Measurements from ENCODE around the gene TSHZ2.

Gene TSHZ2

GRCh38 chr20:53491462-53491861 lies 519.3 kb downstream of the TSHZ2 start:
- H3K4ac ChIP-seq (ENCODE audit: low read depth in 1 of 2, low read length in 2 of 2): no peak overlapping the region
- H2BK15ac ChIP-seq (ENCODE audit: low read depth, poor library complexity, severe bottlenecking): no peak overlapping the region
- no peaks in the 10 kb centered on the region for H3K9me3 ChIP-seq (ENCODE audit: control insufficient read depth, low read length)
- no peak overlapping the region for H2BK5ac ChIP-seq (ENCODE audit: low read depth, low read length, poor library complexity, severe bottlenecking)
- H4K91ac ChIP-seq (ENCODE audit: low read length): no peak overlapping the region
- peaks cover 0 to 13% of the 10 kb centered on the region in 2 experiments for H3K36me3 ChIP-seq (ENCODE audit: control insufficient read depth in 1 of 2, insufficient read depth in 2 of 2, low read depth in 1 of 2, low read length in 2 of 2)
- H2BK12ac ChIP-seq (ENCODE audit: low read length in 2 of 2): no peak overlapping the region
- H3K9ac ChIP-seq (ENCODE audit: low read length): peak overlapping the region; percentile 39
- no peak overlapping the region for H4K8ac ChIP-seq (ENCODE audit: low read length)
- no peak overlapping the region for H2AK5ac ChIP-seq (ENCODE audit: low read length, severe bottlenecking)
- DNase-seq: no peak
- H3K4me1 ChIP-seq (ENCODE audit: control insufficient read depth, insufficient read depth, low read depth, low read length): no peaks in the 10 kb centered on the region
- H3K27ac ChIP-seq (ENCODE audit: low read length, poor library complexity, severe bottlenecking): no peak overlapping the region
- no peaks in the 10 kb centered on the region for H3K79me1 ChIP-seq (replicated peaks; ENCODE audit: low read length, poor library complexity, severe bottlenecking)
- no peak overlapping the region for H3K18ac ChIP-seq (ENCODE audit: low read depth in 1 of 2, low read length in 2 of 2)
- no peak overlapping the region for H2AFZ ChIP-seq (ENCODE audit: low read depth, low read length)
- no peak overlapping the region for H3K23ac ChIP-seq (ENCODE audit: low read length in 2 of 2)
- no peak overlapping the region for H2BK120ac ChIP-seq (ENCODE audit: low read depth, low read length)
- no peak overlapping the region for H3K4me2 ChIP-seq (ENCODE audit: low read length, poor library complexity, severe bottlenecking)
- WGBS: 98% methylated on average over 3 of the region's 5 CpGs
- no peak overlapping the region for H3K14ac ChIP-seq (ENCODE audit: low read length in 2 of 2)
- H3K27me3 ChIP-seq (ENCODE audit: control insufficient read depth in 1 of 2, insufficient read depth in 1 of 2, low read length in 2 of 2): no peaks in the 10 kb centered on the region
- H3K4me3 ChIP-seq (ENCODE audit: insufficient read depth in 1 of 2, low read depth in 1 of 2, low read length in 2 of 2): no peak overlapping the region

GRCh38 chr20:53492212-53492611 lies 520.1 kb downstream of the TSHZ2 start:
- peaks cover 1% of the 10 kb centered on the region for H3K9me3 ChIP-seq (ENCODE audit: control insufficient read depth, low read length)
- no peak overlapping the region for H4K8ac ChIP-seq (ENCODE audit: low read length)
- H3K4me2 ChIP-seq (ENCODE audit: low read length, poor library complexity, severe bottlenecking): no peak overlapping the region
- H3K4me1 ChIP-seq (ENCODE audit: control insufficient read depth, insufficient read depth, low read depth, low read length): no peaks in the 10 kb centered on the region
- no peak overlapping the region for H2BK12ac ChIP-seq (ENCODE audit: low read length in 2 of 2)
- no peak overlapping the region for H3K18ac ChIP-seq (ENCODE audit: low read depth in 1 of 2, low read length in 2 of 2)
- no peaks in the 10 kb centered on the region for H3K27me3 ChIP-seq (ENCODE audit: control insufficient read depth in 1 of 2, insufficient read depth in 1 of 2, low read length in 2 of 2)
- no peak overlapping the region for H3K27ac ChIP-seq (ENCODE audit: low read length, poor library complexity, severe bottlenecking)
- H3K23ac ChIP-seq (ENCODE audit: low read length in 2 of 2): no peak overlapping the region
- no peak overlapping the region for H2BK15ac ChIP-seq (ENCODE audit: low read depth, poor library complexity, severe bottlenecking)
- H3K4ac ChIP-seq (ENCODE audit: low read depth in 1 of 2, low read length in 2 of 2): no peak overlapping the region
- 81% methylated on average over 3 of the region's 3 CpGs for WGBS
- H2AFZ ChIP-seq (ENCODE audit: low read depth, low read length): no peak overlapping the region
- H3K79me1 ChIP-seq (replicated peaks; ENCODE audit: low read length, poor library complexity, severe bottlenecking): no peaks in the 10 kb centered on the region
- H2BK120ac ChIP-seq (ENCODE audit: low read depth, low read length): no peak overlapping the region
- no peak overlapping the region for H4K91ac ChIP-seq (ENCODE audit: low read length)
- no peak overlapping the region for H3K14ac ChIP-seq (ENCODE audit: low read length in 2 of 2)
- H2BK5ac ChIP-seq (ENCODE audit: low read depth, low read length, poor library complexity, severe bottlenecking): no peak overlapping the region
- H3K9ac ChIP-seq (ENCODE audit: low read length): peak overlapping the region; percentile 39
- DNase-seq: no peak
- H3K36me3 ChIP-seq (ENCODE audit: control insufficient read depth in 1 of 2, insufficient read depth in 2 of 2, low read depth in 1 of 2, low read length in 2 of 2): peaks cover 0 to 13% of the 10 kb centered on the region in 2 experiments
- no peak overlapping the region for H2AK5ac ChIP-seq (ENCODE audit: low read length, severe bottlenecking)
- H3K4me3 ChIP-seq (ENCODE audit: insufficient read depth in 1 of 2, low read depth in 1 of 2, low read length in 2 of 2): no peak overlapping the region

- no peak overlapping the region for H2BK120ac ChIP-seq (ENCODE audit: low read depth, low read length)
- H4K91ac ChIP-seq (ENCODE audit: low read length): no peak overlapping the region
- no peak overlapping the region for H2BK12ac ChIP-seq (ENCODE audit: low read length in 2 of 2)
- no peaks in the 10 kb centered on the region for H3K4me1 ChIP-seq (ENCODE audit: control insufficient read depth, insufficient read depth, low read depth, low read length)
- peak overlapping the region; percentile 69 for H3K9ac ChIP-seq (ENCODE audit: low read length)
- no peak overlapping the region for H3K18ac ChIP-seq (ENCODE audit: low read depth in 1 of 2, low read length in 2 of 2)
- no peak for DNase-seq
- no peak overlapping the region for H4K8ac ChIP-seq (ENCODE audit: low read length)
- H3K27ac ChIP-seq (ENCODE audit: low read length, poor library complexity, severe bottlenecking): no peak overlapping the region
- H3K27me3 ChIP-seq (ENCODE audit: control insufficient read depth in 1 of 2, insufficient read depth in 1 of 2, low read length in 2 of 2): no peaks in the 10 kb centered on the region
- no peak overlapping the region for H3K4me2 ChIP-seq (ENCODE audit: low read length, poor library complexity, severe bottlenecking)
- H2AK5ac ChIP-seq (ENCODE audit: low read length, severe bottlenecking): no peak overlapping the region
- peaks cover 3% of the 10 kb centered on the region for H3K9me3 ChIP-seq (ENCODE audit: control insufficient read depth, low read length)
- H2BK5ac ChIP-seq (ENCODE audit: low read depth, low read length, poor library complexity, severe bottlenecking): no peak overlapping the region
- H3K14ac ChIP-seq (ENCODE audit: low read length in 2 of 2): no peak overlapping the region
- peak overlapping the region in 1 of 2 experiments; percentile 27 for H3K4me3 ChIP-seq (ENCODE audit: insufficient read depth in 1 of 2, low read depth in 1 of 2, low read length in 2 of 2)
- no peak overlapping the region for H3K23ac ChIP-seq (ENCODE audit: low read length in 2 of 2)
- no peak overlapping the region for H3K4ac ChIP-seq (ENCODE audit: low read depth in 1 of 2, low read length in 2 of 2)
- no peak overlapping the region for H2BK15ac ChIP-seq (ENCODE audit: low read depth, poor library complexity, severe bottlenecking)
- H3K79me1 ChIP-seq (replicated peaks; ENCODE audit: low read length, poor library complexity, severe bottlenecking): no peaks in the 10 kb centered on the region
- no peak overlapping the region for H2AFZ ChIP-seq (ENCODE audit: low read depth, low read length)
- peaks cover 0 to 5% of the 10 kb centered on the region in 2 experiments for H3K36me3 ChIP-seq (ENCODE audit: control insufficient read depth in 1 of 2, insufficient read depth in 2 of 2, low read depth in 1 of 2, low read length in 2 of 2)
- 75% methylated on average over 1 of the region's 4 CpGs for WGBS
Observed at GRCh38 chr20:53493311-53493857, 521.2 kb downstream of the TSHZ2 start.

- H2BK12ac ChIP-seq (ENCODE audit: low read length in 2 of 2): no peak overlapping the region
- no peak for DNase-seq
- H3K79me1 ChIP-seq (replicated peaks; ENCODE audit: low read length, poor library complexity, severe bottlenecking): no peaks in the 10 kb centered on the region
- H2AFZ ChIP-seq (ENCODE audit: low read depth, low read length): no peak overlapping the region
- no peaks in the 10 kb centered on the region for H3K27me3 ChIP-seq (ENCODE audit: control insufficient read depth in 1 of 2, insufficient read depth in 1 of 2, low read length in 2 of 2)
- H3K18ac ChIP-seq (ENCODE audit: low read depth in 1 of 2, low read length in 2 of 2): no peak overlapping the region
- no peak overlapping the region for H3K23ac ChIP-seq (ENCODE audit: low read length in 2 of 2)
- no peak overlapping the region for H2BK15ac ChIP-seq (ENCODE audit: low read depth, poor library complexity, severe bottlenecking)
- H3K36me3 ChIP-seq (ENCODE audit: control insufficient read depth in 1 of 2, insufficient read depth in 2 of 2, low read depth in 1 of 2, low read length in 2 of 2): no peaks in the 10 kb centered on the region
- no peak overlapping the region for H2AK5ac ChIP-seq (ENCODE audit: low read length, severe bottlenecking)
- no peak overlapping the region for H3K9ac ChIP-seq (ENCODE audit: low read length)
- no peak overlapping the region for H3K27ac ChIP-seq (ENCODE audit: low read length, poor library complexity, severe bottlenecking)
- H4K8ac ChIP-seq (ENCODE audit: low read length): no peak overlapping the region
- H4K91ac ChIP-seq (ENCODE audit: low read length): no peak overlapping the region
- no peak overlapping the region for H2BK5ac ChIP-seq (ENCODE audit: low read depth, low read length, poor library complexity, severe bottlenecking)
- peaks cover 3% of the 10 kb centered on the region for H3K9me3 ChIP-seq (ENCODE audit: control insufficient read depth, low read length)
- H3K4me3 ChIP-seq (ENCODE audit: insufficient read depth in 1 of 2, low read depth in 1 of 2, low read length in 2 of 2): no peak overlapping the region
- no peak overlapping the region for H3K14ac ChIP-seq (ENCODE audit: low read length in 2 of 2)
- no peak overlapping the region for H3K4ac ChIP-seq (ENCODE audit: low read depth in 1 of 2, low read length in 2 of 2)
- no peaks in the 10 kb centered on the region for H3K4me1 ChIP-seq (ENCODE audit: control insufficient read depth, insufficient read depth, low read depth, low read length)
- 89% methylated on average over 3 of the region's 5 CpGs for WGBS
- no peak overlapping the region for H3K4me2 ChIP-seq (ENCODE audit: low read length, poor library complexity, severe bottlenecking)
- H2BK120ac ChIP-seq (ENCODE audit: low read depth, low read length): no peak overlapping the region
Observed at GRCh38 chr20:53494753-53495152, 522.6 kb downstream of the TSHZ2 start.

Data from mesenchymal stem cell (in vitro differentiated cells and primary cell).